K562 (cell line): ENCODE data around the gene PDE1C. TPM values are rescaled to one million over a fixed set of nuclear protein-coding genes. Genes with fewer than 3 reads are reported as not detected.

Experiments
- ATAC-seq: fragments of 200-7000 bp; cut with Tn5 transposase; 3 replicates; pipeline ENCODE4 v1.9.1; 2020; ENCODE audit warnings: moderate library complexity
- BruUV-seq: library from RNA; stranded (reverse); fragments of 400-500 nt; replicated peaks from 2 replicates; lab custom pipeline; 2021; lab: Mats Ljungman, UMichigan
- CTCF ChIA-PET: fragments of 300-600 bp; formaldehyde crosslinking; extraction: SDS; loops from one replicate; lab custom pipeline; 2021; ENCODE audit warnings: low intra/inter-chr PET ratio; lab: Yijun Ruan, JAX
- POLR2A ChIA-PET: fragments of 300-600, 350-650 bp; sonication (Branson Sonifier 250); formaldehyde crosslinking; extraction: SDS; loops from one replicate; lab custom pipeline; 2021; ENCODE audit warnings: antibody characterized with exemption, inconsistent platforms; lab: Yijun Ruan, JAX
- DNase-seq, 4 experiments: peaks; one replicate each; pipeline versions ENCODE4 v3.0.0 to v3.0.0-alpha.2; 2011 to 2018; ENCODE audit warnings: low spot score in 3 of 4, mixed read lengths in 3 of 4; ENCODE audit errors: extremely low read depth in 1 of 4
- FAIRE-seq: peaks from 2 replicates; lab custom pipeline; 2011; peaks lifted over from hg19 to GRCh38; lab: Jason Lieb, UNC
- H2AFZ ChIP-seq: 2 replicates; pipeline ENCODE4 v1.6.0; 2011; ENCODE audit warnings: low read depth, low read length, control low read depth, inconsistent platforms
- H3K27ac ChIP-seq: fragments of 200-600 bp; 3 replicates; pipeline ENCODE4 v1.8.0; 2011; ENCODE audit warnings: low read depth, mild to moderate bottlenecking, control low read depth, inconsistent platforms, low read length, moderate library complexity, mixed read lengths; ENCODE audit errors: extremely low read depth
- H3K27me3 ChIP-seq, 2 experiments: fragments of 300-600 bp in 1 of 2; 2 replicates in 1 of 2; 3 replicates in 1 of 2; pipeline versions ENCODE4 v1.6.0 to v1.8.0; 2011; ENCODE audit warnings: inconsistent platforms in 2 of 2, low read length in 2 of 2, mild to moderate bottlenecking in 1 of 2, mixed read lengths in 1 of 2, moderate library complexity in 1 of 2; ENCODE audit not compliant: control insufficient read depth in 2 of 2, insufficient read depth in 2 of 2
- H3K36me3 ChIP-seq: fragments of 300-600 bp; 3 replicates; pipeline ENCODE4 v1.8.0; 2011; ENCODE audit warnings: mild to moderate bottlenecking, low read length, inconsistent platforms; ENCODE audit not compliant: control insufficient read depth, insufficient read depth
- H3K4me1 ChIP-seq, 2 experiments: fragments of 200-600 bp in 1 of 2; replicated peaks in 1 of 2; 2 replicates in 1 of 2; 3 replicates in 1 of 2; pipeline versions ENCODE4 v1.5.1 to v1.8.0; 2011; ENCODE audit warnings: inconsistent platforms in 2 of 2, low read length in 2 of 2, mild to moderate bottlenecking in 1 of 2, mixed read lengths in 1 of 2, moderate library complexity in 1 of 2; ENCODE audit not compliant: control insufficient read depth in 2 of 2, insufficient read depth in 2 of 2
- H3K4me2 ChIP-seq: 2 replicates; pipeline ENCODE4 v1.6.1; 2011; ENCODE audit warnings: low read length, control low read depth, inconsistent platforms, mixed read lengths; ENCODE audit not compliant: insufficient read depth
- H3K4me3 ChIP-seq: fragments of 200-600 bp; sonication (generic), shearing (Covaris generic); 2 replicates; pipeline ENCODE4 v1.5.1; 2016; ENCODE audit warnings: control low read depth, inconsistent platforms
- H3K79me2 ChIP-seq: fragments of 200-600 bp; 3 replicates; pipeline ENCODE4 v1.8.0; 2011; ENCODE audit warnings: low read length, inconsistent platforms; ENCODE audit not compliant: control insufficient read depth, insufficient read depth
- H3K9ac ChIP-seq, 2 experiments: 2 replicates each; pipeline versions ENCODE4 v1.6.0 to v1.6.1; 2011; ENCODE audit warnings: low read depth in 2 of 2, low read length in 2 of 2, control low read depth in 1 of 2, inconsistent platforms in 1 of 2, mild to moderate bottlenecking in 1 of 2, mixed read lengths in 1 of 2; ENCODE audit not compliant: insufficient read depth in 1 of 2
- H3K9me1 ChIP-seq: one replicate; pipeline ENCODE4 v1.6.0; 2011; ENCODE audit warnings: inconsistent platforms, mild to moderate bottlenecking, low read length, moderate library complexity; ENCODE audit not compliant: control insufficient read depth, insufficient read depth
- H3K9me3 ChIP-seq: replicated peaks from 2 replicates; pipeline ENCODE4 v1.5.1; 2011; ENCODE audit warnings: low read depth, low read length, inconsistent platforms; ENCODE audit not compliant: control insufficient read depth, insufficient read depth
- H4K20me1 ChIP-seq: replicated peaks from 2 replicates; pipeline ENCODE4 v1.6.1; 2011; ENCODE audit warnings: low read length, inconsistent platforms, mixed read lengths; ENCODE audit not compliant: control insufficient read depth, insufficient read depth
- EP300 ChIP-seq: IDR thresholded peaks from 2 replicates; pipeline ENCODE4 v1.6.1; 2012; ENCODE audit warnings: low read length, improper control_type of control experiment
- FOS ChIP-seq: IDR thresholded peaks from 3 replicates; pipeline ENCODE4 v1.6.1; 2011; ENCODE audit not compliant: insufficient read length; ENCODE audit errors: extremely low read depth
- GABPA ChIP-seq: fragments of 200-800 bp; sonication (Bioruptor generic); conservative IDR thresholded peaks from 2 replicates; pipeline ENCODE4 v1.6.1; 2016; ENCODE audit warnings: low read depth, missing genetic modification characterization, missing compliant biosample characterization
- IRF1 ChIP-seq: sonication (generic); formaldehyde crosslinking; IDR thresholded peaks from 2 replicates; pipeline ENCODE4 v1.8.0; 2022; ENCODE audit warnings: missing genetic modification reagents, mild to moderate bottlenecking, borderline replicate concordance
- MTA3 ChIP-seq: fragments of 450-650 bp; formaldehyde crosslinking; IDR thresholded peaks from 2 replicates; pipeline ENCODE4 v1.6.1; 2017; ENCODE audit warnings: mild to moderate bottlenecking, borderline replicate concordance
- PKNOX1 ChIP-seq: fragments of 450-650 bp; IDR thresholded peaks from 2 replicates; pipeline ENCODE4 v1.6.1; 2016
- PTBP1 ChIP-seq: fragments of 200-400 bp; formaldehyde crosslinking; IDR thresholded peaks from 2 replicates; pipeline ENCODE4 v1.6.1; 2017; ENCODE audit warnings: low read depth, low read length
- RBM34 ChIP-seq: fragments of 200-400 bp; formaldehyde crosslinking; IDR thresholded peaks from 2 replicates; pipeline ENCODE4 v1.6.1; 2018; ENCODE audit warnings: low read length, borderline replicate concordance; ENCODE audit not compliant: insufficient read depth
- SAP30 ChIP-seq: fragments of 200-600 bp; sonication (generic); IDR thresholded peaks from 2 replicates; pipeline ENCODE4 v1.6.1; 2012; ENCODE audit warnings: borderline replicate concordance, low read depth, mild to moderate bottlenecking, moderate library complexity, low read length, control low read depth, inconsistent platforms; ENCODE audit not compliant: insufficient read depth, poor library complexity, severe bottlenecking
- SFPQ ChIP-seq: fragments of 200-400 bp; formaldehyde crosslinking; IDR thresholded peaks from 2 replicates; pipeline ENCODE4 v1.6.1; 2017; ENCODE audit warnings: mild to moderate bottlenecking, low read depth, low read length, moderate library complexity
- SMARCC2 ChIP-seq: fragments of 450-650 bp; IDR thresholded peaks from 2 replicates; pipeline ENCODE4 v1.6.1; 2017; ENCODE audit warnings: antibody characterized with exemption, moderate library complexity, mild to moderate bottlenecking, low read depth
- STAT5B ChIP-seq: fragments of 250-450 bp; sonication (Bioruptor Pico); IDR thresholded peaks from 2 replicates; pipeline ENCODE4 v1.8.0; 2021; ENCODE audit warnings: mild to moderate bottlenecking, inconsistent platforms
- SUPT5H ChIP-seq: fragments of 450-650 bp; IDR thresholded peaks from 2 replicates; pipeline ENCODE4 v1.6.1; 2016
- TFAP4 ChIP-seq: sonication (generic); formaldehyde crosslinking; IDR thresholded peaks from 2 replicates; pipeline ENCODE4 v1.8.0; 2022; ENCODE audit warnings: missing genetic modification reagents, mild to moderate bottlenecking, moderate library complexity, borderline replicate concordance
- ZNF165 ChIP-seq: fragments of 250-450 bp; sonication (Bioruptor Pico); IDR thresholded peaks from 2 replicates; pipeline ENCODE4 v1.4.0; 2020; ENCODE audit warnings: borderline replicate concordance
- ZNF583 ChIP-seq: fragments of 250-450 bp; sonication (Bioruptor Pico); IDR thresholded peaks from 2 replicates; pipeline ENCODE4 v1.4.0; 2020
- WGBS: fragments of 100-300 bp; shearing (Covaris generic); methylation state at CpG from one replicate; pipeline ENCODE4 v1.1.6; 2016; ENCODE audit warnings: low coverage, mixed read lengths; ENCODE audit not compliant: insufficient coverage; ENCODE audit errors: missing lambda C conversion rate; 5-methylcytosine and 5-hydroxymethylcytosine counted together
- in situ Hi-C: fragments of 300-500 bp; cut with MboI; formaldehyde crosslinking; loops from 4 replicates; pipeline ENCODE4 v1.15.0; 2018; ENCODE audit warnings: inconsistent platforms, mixed read lengths
- intact Hi-C: fragments of 100-400 bp; cut with micrococcal nuclease; formaldehyde crosslinking; loops from 2 replicates; pipeline ENCODE4 v1.14.2; 2022
- polyA plus RNA-seq, 8 experiments: library from polyadenylated mRNA; depleted of rRNA in 4 of 8; stranded (reverse) in 5 of 8; unstranded in 3 of 8; fragments of >200 nt; fragmentation: Nextera tagmentation in 2 of 8; fragmentation: Illumina TruSeq in 1 of 8; extraction: Ambion mirVana in 2 of 8; extraction: Trizol in 1 of 8; gene quantifications; 2 replicates each; pipeline versions ENCODE4 v1.2.1 to v1.2.3, GENCODE V29; 2011 to 2014; ENCODE audit warnings: inconsistent platforms in 1 of 8, missing spikeins in 1 of 8
- total RNA-seq, 7 experiments: library from RNA; depleted of rRNA in 6 of 7; stranded (reverse); fragments of >200 nt in 6 of 7; fragmentation: Illumina TruSeq in 2 of 7; extraction: Trizol in 2 of 7; gene quantifications; 2 replicates each; pipeline versions ENCODE4 v1.2.1 to v1.2.3, GENCODE V29; 2011 to 2021; ENCODE audit warnings: low replicate concordance in 1 of 7

Gene PDE1C
- total and polyA plus RNA-seq, 9 of the 15 experiments (the other 6 are each of a cell fraction or from before 2014, with no cell fraction given), result under 0.01 to 0.01 TPM; not detected in 7

- TF ChIP-seq IRF1 (CRISPR knock-in tag) (no peak), GABPA (tag) (no peak), EP300 (no peak)
- TF ChIP-seq, all 486 proteins: peak for 0
These were observed 39.1 kb downstream of the PDE1C start (continued) for GRCh38 chr7:32030904-32031692.

GRCh38 chr7:32026083-32026425 is 44.2 kb downstream of the PDE1C start:
- POLR2A ChIA-PET, result no interaction called here
- ATAC-seq (no peak), DNase-seq (no peak), FAIRE-seq (no peak)
- CTCF ChIA-PET, result no interaction called here
- in situ Hi-C loops (no loop called here), intact Hi-C loops (no loop called here)
- H3K4me2 ChIP-seq, result no peak overlapping the region
- no peak overlapping the region for H3K9ac ChIP-seq
- H3K9me1 ChIP-seq, result no peaks in the 10 kb centered on the region
- no peak for TF ChIP-seq ZNF583 (CRISPR knock-in tag)
- TF ChIP-seq MTA3, result no peak
- no peak for TF ChIP-seq SMARCC2
- no peak for TF ChIP-seq PTBP1
- TF ChIP-seq SUPT5H, result no peak
- TF ChIP-seq TFAP4 (CRISPR knock-in tag), result no peak
- no peak for TF ChIP-seq PKNOX1
- TF ChIP-seq STAT5B (CRISPR knock-in tag), result no peak
- no peak for TF ChIP-seq RBM34
- no peak for TF ChIP-seq FOS
- TF ChIP-seq ZNF165 (CRISPR knock-in tag), result no peak
- TF ChIP-seq SFPQ, result no peak
- no peak for TF ChIP-seq SAP30
- no TSS peak for BruUV-seq
- H3K36me3 ChIP-seq, result no peaks in the 10 kb centered on the region
- H3K4me1 ChIP-seq, result no peaks in the 10 kb centered on the region
- H3K27ac ChIP-seq, result no peak overlapping the region
- no peak overlapping the region for H3K4me3 ChIP-seq
- H3K27me3 ChIP-seq, result no peaks in the 10 kb centered on the region
- H3K79me2 ChIP-seq, result no peaks in the 10 kb centered on the region
- no peaks in the 10 kb centered on the region for H3K9me3 ChIP-seq
- H4K20me1 ChIP-seq, result no peaks in the 10 kb centered on the region
- no peak overlapping the region for H2AFZ ChIP-seq
- WGBS, result 3% methylated on average over 5 of the region's 5 CpGs
